H9 (cell line): ENCODE measurements around the gene SLC12A6. TPM values are rescaled to one million over a fixed set of nuclear protein-coding genes. Genes with fewer than 3 reads are reported as not detected.
"Not testable (repeated sequence)": the region's sequence is repeated elsewhere in the genome, so short reads cannot be mapped to it uniquely, and the experiment has no call there.

Experiments
- DNase-seq: peaks from one replicate; pipeline ENCODE4 v3.0.0-alpha.2; 2017
- H2AFZ ChIP-seq: one replicate; pipeline ENCODE4 v1.6.1; 2013; ENCODE audit warnings: mild to moderate bottlenecking, low read length, control low read depth, moderate library complexity
- H2AK5ac ChIP-seq: 2 replicates; pipeline ENCODE4 v1.6.1; 2013; ENCODE audit warnings: low read length, control low read depth, mixed read lengths; ENCODE audit not compliant: insufficient read length
- H2BK120ac ChIP-seq: one replicate; pipeline ENCODE4 v1.6.1; 2013; ENCODE audit warnings: low read depth, mild to moderate bottlenecking, low read length, control low read depth, inconsistent platforms; ENCODE audit not compliant: poor library complexity, severe bottlenecking
- H2BK12ac ChIP-seq: 2 replicates; pipeline ENCODE4 v1.6.1; 2013; ENCODE audit warnings: low read length, control low read depth, mixed read lengths, low read depth; ENCODE audit not compliant: insufficient read length
- H2BK15ac ChIP-seq: 2 replicates; pipeline ENCODE4 v1.6.1; 2013; ENCODE audit warnings: low read depth, low read length, control low read depth
- H2BK20ac ChIP-seq: one replicate; pipeline ENCODE4 v1.6.1; 2013; ENCODE audit warnings: low read depth, mild to moderate bottlenecking, low read length, control low read depth, inconsistent platforms; ENCODE audit not compliant: poor library complexity, severe bottlenecking
- H2BK5ac ChIP-seq: 2 replicates; pipeline ENCODE4 v1.6.1; 2013; ENCODE audit warnings: low read length, control low read depth, mixed read lengths; ENCODE audit not compliant: insufficient read length
- H3K14ac ChIP-seq: 2 replicates; pipeline ENCODE4 v1.6.1; 2013; ENCODE audit warnings: low read length, control low read depth; ENCODE audit not compliant: insufficient read depth
- H3K18ac ChIP-seq: 2 replicates; pipeline ENCODE4 v1.6.1; 2013; ENCODE audit warnings: low read depth, mild to moderate bottlenecking, mixed read lengths, low read length, control low read depth; ENCODE audit not compliant: insufficient read length
- H3K23ac ChIP-seq: 2 replicates; pipeline ENCODE4 v1.6.1; 2013; ENCODE audit warnings: low read length, control low read depth, mixed read lengths, low read depth; ENCODE audit not compliant: insufficient read length
- H3K23me2 ChIP-seq: 2 replicates; pipeline ENCODE4 v1.6.1; 2013; ENCODE audit warnings: low read depth, mild to moderate bottlenecking, mixed read lengths, low read length, control low read depth; ENCODE audit not compliant: insufficient read length, poor library complexity, severe bottlenecking
- H3K27ac ChIP-seq: 2 replicates; pipeline ENCODE4 v1.5.1; 2013; ENCODE audit warnings: low read length, control low read depth, mixed read lengths, low read depth; ENCODE audit not compliant: insufficient read length
- H3K27me3 ChIP-seq: 2 replicates; pipeline ENCODE4 v1.6.1; 2013; ENCODE audit warnings: low read length, control low read depth, inconsistent platforms; ENCODE audit not compliant: insufficient read depth
- H3K4ac ChIP-seq: 2 replicates; pipeline ENCODE4 v1.6.1; 2013; ENCODE audit warnings: low read depth, mild to moderate bottlenecking, control low read depth, inconsistent platforms, low read length, moderate library complexity
- H3K4me1 ChIP-seq: 2 replicates; pipeline ENCODE4 v1.6.1; 2013; ENCODE audit warnings: low read length, control low read depth, inconsistent platforms; ENCODE audit not compliant: insufficient read depth
- H3K4me2 ChIP-seq: 2 replicates; pipeline ENCODE4 v1.6.1; 2013; ENCODE audit warnings: low read length, control low read depth, mixed read lengths; ENCODE audit not compliant: insufficient read length, insufficient read depth
- H3K56ac ChIP-seq: 2 replicates; pipeline ENCODE4 v1.6.1; 2013; ENCODE audit warnings: low read depth, mild to moderate bottlenecking, mixed read lengths, low read length, control low read depth; ENCODE audit not compliant: insufficient read length
- H3K79me1 ChIP-seq: 2 replicates; pipeline ENCODE4 v1.6.1; 2013; ENCODE audit warnings: low read depth, mild to moderate bottlenecking, moderate library complexity, low read length, control low read depth, inconsistent platforms; ENCODE audit not compliant: insufficient read depth, poor library complexity, severe bottlenecking
- H3K79me2 ChIP-seq: 2 replicates; pipeline ENCODE4 v1.6.1; 2013; ENCODE audit warnings: low read length, control low read depth, inconsistent platforms; ENCODE audit not compliant: insufficient read depth
- H3K9ac ChIP-seq: 2 replicates; pipeline ENCODE4 v1.6.1; 2013; ENCODE audit warnings: low read length, control low read depth, mixed read lengths; ENCODE audit not compliant: insufficient read length; ENCODE audit errors: extremely low read depth
- H3K9me3 ChIP-seq: one replicate; pipeline ENCODE4 v1.6.1; 2013; ENCODE audit warnings: low read depth, low read length, inconsistent platforms; ENCODE audit not compliant: control insufficient read depth
- H3T11ph ChIP-seq: one replicate; pipeline ENCODE4 v1.6.1; 2013; ENCODE audit warnings: mild to moderate bottlenecking, low read length, control low read depth, inconsistent platforms
- H4K20me1 ChIP-seq: one replicate; pipeline ENCODE4 v1.6.1; 2013; ENCODE audit not compliant: control insufficient read depth, insufficient read length, insufficient read depth
- H4K5ac ChIP-seq: 2 replicates; pipeline ENCODE4 v1.6.1; 2013; ENCODE audit warnings: low read depth, mild to moderate bottlenecking, mixed read lengths, low read length, control low read depth; ENCODE audit not compliant: insufficient read length
- H4K8ac ChIP-seq: replicated peaks from 2 replicates; pipeline ENCODE4 v1.6.1; 2013; ENCODE audit warnings: low read length, control low read depth, mixed read lengths, low read depth; ENCODE audit not compliant: insufficient read length
- H4K91ac ChIP-seq: 2 replicates; pipeline ENCODE4 v1.6.1; 2013; ENCODE audit warnings: low read depth, mild to moderate bottlenecking, moderate library complexity, mixed read lengths, low read length, control low read depth; ENCODE audit not compliant: insufficient read length
- H3K27ac Mint-ChIP-seq, 3 experiments: 2 replicates in 2 of 3; 3 replicates in 1 of 3; pipeline ENCODE4 v1.8.0; 2020 to 2021; ENCODE audit warnings: mixed read lengths in 3 of 3, mild to moderate bottlenecking in 1 of 3, moderate library complexity in 1 of 3
- H3K27me3 Mint-ChIP-seq: 2 replicates; pipeline ENCODE4 v1.8.0; 2021; ENCODE audit warnings: low read depth, mild to moderate bottlenecking, moderate library complexity, mixed read lengths
- H3K36me3 Mint-ChIP-seq, 3 experiments: 2 replicates in 2 of 3; 3 replicates in 1 of 3; pipeline ENCODE4 v1.8.0; 2020 to 2021; ENCODE audit warnings: low read depth in 3 of 3, mixed read lengths in 3 of 3; ENCODE audit not compliant: insufficient read depth in 1 of 3
- H3K4me1 Mint-ChIP-seq, 2 experiments: 2 replicates each; pipeline ENCODE4 v1.8.0; 2020; ENCODE audit warnings: mixed read lengths in 2 of 2
- H3K4me3 Mint-ChIP-seq, 2 experiments: 2 replicates in 1 of 2; 3 replicates in 1 of 2; pipeline ENCODE4 v1.8.0; 2020 to 2021; ENCODE audit warnings: mild to moderate bottlenecking in 2 of 2, mixed read lengths in 2 of 2, moderate library complexity in 1 of 2
- H3K9me3 Mint-ChIP-seq, 2 experiments: 2 replicates in 1 of 2; 3 replicates in 1 of 2; pipeline ENCODE4 v1.8.0; 2020; ENCODE audit warnings: mild to moderate bottlenecking in 2 of 2, mixed read lengths in 2 of 2, moderate library complexity in 1 of 2
- CTCF ChIP-seq: fragments of 200-600 bp; sonication (generic); conservative IDR thresholded peaks from 3 replicates; pipeline ENCODE4 v1.8.0; 2021; ENCODE audit warnings: antibody characterized with exemption, mild to moderate bottlenecking
- WGBS: extraction: QIAGEN DNeasy Blood & Tissue Kit; methylation state at CpG from one replicate; pipeline ENCODE4 v1.1.7; 2013; ENCODE audit warnings: missing lambda C conversion rate, low lambda C conversion rate, mixed read lengths; ENCODE audit not compliant: insufficient read length; ENCODE audit errors: extremely low coverage; 5-methylcytosine and 5-hydroxymethylcytosine counted together
- total RNA-seq: library from RNA; stranded (reverse); gene quantifications from 2 replicates; pipeline ENCODE4 v1.2.1, GENCODE V29; 2021

The SLC12A6 gene
- total RNA-seq, 1 experiment from 2014 or later = 11.1 TPM

DNA sequence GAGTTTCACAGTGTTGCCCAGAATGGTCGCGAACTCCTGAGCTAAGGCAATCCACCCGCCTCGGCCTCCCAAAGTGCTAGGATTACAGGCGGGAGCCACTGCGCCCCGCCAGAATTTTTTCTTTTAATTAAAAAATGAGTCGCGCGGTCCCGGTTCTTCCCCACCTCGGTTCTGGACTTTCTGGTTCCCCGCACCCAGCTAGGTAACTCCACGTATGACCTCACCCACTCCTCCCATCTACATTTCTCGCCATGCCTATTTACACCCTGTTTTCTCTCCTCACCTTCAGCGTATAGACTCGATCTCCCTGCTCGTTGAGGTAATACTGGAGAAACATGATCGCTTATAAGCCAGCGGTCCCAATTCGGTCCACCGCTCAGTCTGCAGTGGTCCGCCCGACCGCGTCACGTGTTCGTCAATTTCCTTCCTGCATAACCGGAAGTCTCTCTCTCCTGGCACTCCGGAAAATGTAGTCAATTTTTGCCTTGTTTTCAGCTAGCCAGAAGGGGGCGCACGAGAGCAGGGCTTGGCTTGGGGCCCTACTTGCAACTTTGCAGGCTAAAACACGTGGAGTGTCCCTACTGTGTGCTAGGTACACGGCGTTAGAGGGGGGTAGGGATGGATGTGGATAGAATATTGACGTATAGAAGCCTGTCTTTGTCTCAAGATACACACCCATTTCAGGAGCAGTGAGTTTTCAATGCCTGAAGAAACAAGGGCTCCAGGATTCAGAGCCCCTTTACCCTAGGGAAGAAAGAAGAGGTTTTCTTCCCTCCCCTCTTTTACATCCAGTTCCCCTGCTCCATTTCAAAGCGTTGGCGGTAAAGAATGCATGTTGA lies 5.4 kb upstream of the SLC12A6 start, which contains the start of the genes NOP10 and NUTM1:
NOP10 (minus strand) TSS at position 400 of the 839 bp plus-strand sequence; CDS start at position 337, 63 bp downstream.
NUTM1 (plus strand) TSS at position 579 of the 839 bp plus-strand sequence. CDS start 382 bp downstream, outside the sequence.
- Histone ChIP-seq H4K5ac (peak within 1 kb of the TSS; percentile 57), H2BK15ac (no peak within 1 kb of the TSS), H2AFZ (peak within 1 kb of the TSS; percentile 90), H3K9me3 (no peaks in the 10 kb centered on the region), H3K56ac (no peak within 1 kb of the TSS), H3K4ac (no peak within 1 kb of the TSS; the same call in 1 of the 2 replicates), H3K23me2 (peaks cover 2% of the 10 kb centered on the region), H4K8ac (no peak within 1 kb of the TSS), H3K23ac (no peak within 1 kb of the TSS), H3K4me2 (peak within 1 kb of the TSS; percentile 61), H3K27me3 (no peaks in the 10 kb centered on the region), H3K79me2 (peaks cover 7% of the 10 kb centered on the region; the same call in 1 of the 2 replicates), H4K91ac (no peak within 1 kb of the TSS), H3K79me1 (peaks cover 3% of the 10 kb centered on the region), H2BK5ac (peak within 1 kb of the TSS; percentile 25), H2BK120ac (no peak within 1 kb of the TSS), H2AK5ac (no peak within 1 kb of the TSS), H3K27ac (peak within 1 kb of the TSS; percentile 76), H3T11ph (peak within 1 kb of the TSS; percentile 95), H3K9ac (peak within 1 kb of the TSS; percentile 93), H2BK20ac (no peak within 1 kb of the TSS), H2BK12ac (no peak within 1 kb of the TSS), H3K18ac (peak within 1 kb of the TSS; percentile 97), H4K20me1 (no peaks in the 10 kb centered on the region), H3K14ac (peak within 1 kb of the TSS; percentile 91; the same call in 1 of the 2 replicates), H3K4me1 (peaks cover 2% of the 10 kb centered on the region; the same call in 1 of the 2 replicates)
- DNase-seq = peak; percentile 97
- Mint-ChIP-seq H3K9me3 (no peaks in the 10 kb centered on the region), H3K27me3 (peaks cover 2% of the 10 kb centered on the region; the same call in 1 of the 2 replicates), H3K36me3 (peaks cover 22 to 25% (median 25%) of the 10 kb centered on the region in 3 experiments), H3K4me3 (no peak within 1 kb of the TSS), H3K27ac (peak within 1 kb of the TSS; percentile 40 to 98 (median 54); a peak in 4 of 7 replicates), H3K4me1 (peaks cover 10 to 15% of the 10 kb centered on the region in 2 experiments)
- peak; percentile 97 for TF ChIP-seq CTCF
- no CpG with 5 or more reads among the region's 38 CpGs for WGBS

DNA sequence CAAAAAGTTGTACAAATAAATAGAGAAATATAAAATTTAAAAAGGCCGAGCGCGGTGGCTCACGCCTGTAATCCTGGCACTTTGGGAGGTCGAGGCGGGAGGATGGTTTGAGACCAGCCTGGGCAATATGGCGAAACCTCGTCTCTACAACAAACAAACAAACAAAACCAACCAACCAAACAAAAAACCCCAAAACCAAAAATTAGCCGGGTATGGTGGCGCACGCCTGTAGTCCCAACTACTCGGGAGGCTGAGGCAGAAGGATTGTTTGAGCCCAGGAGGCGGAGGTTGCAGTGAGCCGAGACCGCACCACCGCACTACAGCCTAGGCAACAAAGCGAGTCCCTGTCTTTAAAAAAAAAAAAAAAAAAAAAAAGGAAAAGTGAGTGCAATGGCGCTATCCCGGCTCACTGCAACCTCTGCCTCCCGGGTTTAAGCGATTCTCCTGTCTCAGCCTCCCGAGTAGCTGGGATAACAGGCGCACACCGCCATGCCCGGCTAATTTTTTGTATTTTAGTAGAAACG lies 4.7 kb upstream of the SLC12A6 start:
- not testable (repeated sequence) for H3K56ac ChIP-seq, H3K79me1 ChIP-seq, H3K4me3 Mint-ChIP-seq, H3K27me3 ChIP-seq, H2BK20ac ChIP-seq, H3K23me2 ChIP-seq, H2BK12ac ChIP-seq, H2AFZ ChIP-seq, H2AK5ac ChIP-seq, DNase-seq, H4K91ac ChIP-seq, H3K27ac ChIP-seq, H4K8ac ChIP-seq, H3K9me3 ChIP-seq, H4K20me1 ChIP-seq, H2BK15ac ChIP-seq, H3K4ac ChIP-seq, H3K23ac ChIP-seq, H3K27me3 Mint-ChIP-seq, H3K9me3 Mint-ChIP-seq, H3K4me1 ChIP-seq, H2BK5ac ChIP-seq, H3T11ph ChIP-seq, H3K79me2 ChIP-seq, H2BK120ac ChIP-seq, H4K5ac ChIP-seq, H3K18ac ChIP-seq
- H3K36me3 Mint-ChIP-seq = peaks cover 22 to 25% (median 25%) of the 10 kb centered on the region in 3 experiments
- Histone ChIP-seq H3K4me2 (peak overlapping the region; percentile 61), H3K14ac (0 out of 2 replicates have a peak overlapping the region, but pooled peaks have one; percentile 43), H3K9ac (peak overlapping the region; percentile 93)
- no CpG with 5 or more reads among the region's 26 CpGs for WGBS
- peaks cover 10 to 15% of the 10 kb centered on the region in 2 experiments for H3K4me1 Mint-ChIP-seq
- H3K27ac Mint-ChIP-seq = peak overlapping the region; percentile 40 to 98 (median 54); a peak in 3 of 7 replicates
